Tongue (tissue), 1 donor: ENCODE results near the gene S100A1. TPM values are rescaled to one million over a fixed set of nuclear protein-coding genes. Genes with fewer than 3 reads are reported as not detected.

Experiments used
- total RNA-seq: library from RNA; depleted of rRNA; stranded (reverse); fragments of >200 nt; gene quantifications from one replicate; pipeline ENCODE4 v1.2.3, GENCODE V29; 2014

Gene S100A1
- total RNA-seq, 1 donor from 2014 or later: 13.4 TPM

Other genes with a start within 250 kb of the S100A1 start
- 87.6 TPM for gene S100A8, start 237.4 kb upstream of the S100A1 start, total RNA-seq
- not detected for gene S100A7A, start 211.9 kb upstream of the S100A1 start, total RNA-seq
- 2.6 TPM for gene S100A7, start 167.8 kb upstream of the S100A1 start, total RNA-seq
- 103 TPM for gene S100A6, start 92.4 kb upstream of the S100A1 start, total RNA-seq
- gene S100A5, start 87.5 kb upstream of the S100A1 start, total RNA-seq: not detected
- 160 TPM for gene S100A4, start 82.6 kb upstream of the S100A1 start, total RNA-seq
- gene S100A3, start 79.2 kb upstream of the S100A1 start, total RNA-seq: 0.72 TPM
- 46.5 TPM for gene S100A2, start 62.6 kb upstream of the S100A1 start, total RNA-seq
- gene S100A16, start 15.3 kb upstream of the S100A1 start, total RNA-seq: 76.2 TPM
- gene S100A14, start 12.1 kb upstream of the S100A1 start, total RNA-seq: 40.9 TPM
- 42.5 TPM for gene S100A13, start 929 bp upstream of the S100A1 start, total RNA-seq
- 71.8 TPM for gene CHTOP, start 5.6 kb downstream of the S100A1 start, total RNA-seq
- 64.9 TPM for gene SNAPIN, start 30.3 kb downstream of the S100A1 start, total RNA-seq
- 136 TPM for gene ILF2, start 42.6 kb downstream of the S100A1 start, total RNA-seq
- 8.5 TPM for gene NPR1, start 50.3 kb downstream of the S100A1 start, total RNA-seq
- gene INTS3, start 99.6 kb downstream of the S100A1 start, total RNA-seq: 34.9 TPM
- 15.2 TPM for gene SLC27A3, start 147.0 kb downstream of the S100A1 start, total RNA-seq